Measurements from ENCODE around the gene SLC47A2.
A peak's percentile ranks its signal among the peaks of the same experiment; 100 is the strongest.

SLC47A2 gene

DNA sequence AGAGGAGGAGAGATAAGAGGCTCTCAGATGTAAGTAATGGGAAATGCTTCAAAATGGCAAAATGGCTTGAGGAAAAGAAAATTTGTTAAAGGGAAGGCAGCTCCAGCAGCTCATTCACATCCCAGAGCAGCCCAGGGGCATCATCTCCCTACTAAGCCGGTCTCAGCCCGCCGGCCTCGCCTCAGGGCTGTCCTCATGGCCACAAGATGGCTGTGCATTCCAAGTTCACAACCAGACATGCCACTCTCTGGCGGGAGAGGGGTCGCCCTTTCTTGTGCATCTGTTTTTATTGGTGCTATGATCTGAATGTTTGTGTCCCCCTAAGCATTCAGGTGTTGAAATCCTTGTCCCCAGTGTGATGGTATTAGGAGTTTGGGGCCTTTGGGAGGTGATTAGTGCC, 13.5 kb upstream of the SLC47A2 start:
- no peak for DNase-seq (ENCODE audit: insufficient read length, low spot score)
- TF ChIP-seq TAF1 (IDR thresholded peaks at IDR 0.05; ENCODE audit: low read depth, low read length) (no peak), POU2F2 (IDR thresholded peaks at IDR 0.05; ENCODE audit: low read depth, low read length) (no peak), PAX5 (IDR thresholded peaks at IDR 0.05; ENCODE audit: insufficient read depth, low read length, severe bottlenecking) (no peak), POLR2A (IDR thresholded peaks at IDR 0.05; ENCODE audit: low read depth, low read length) (no peak), POLR2AphosphoS5 (IDR thresholded peaks at IDR 0.05; ENCODE audit: low read depth, low read length) (no peak), SPI1 (IDR thresholded peaks at IDR 0.05; ENCODE audit: low read depth, low read length) (no peak)
- FAIRE-seq: no peak

DNA sequence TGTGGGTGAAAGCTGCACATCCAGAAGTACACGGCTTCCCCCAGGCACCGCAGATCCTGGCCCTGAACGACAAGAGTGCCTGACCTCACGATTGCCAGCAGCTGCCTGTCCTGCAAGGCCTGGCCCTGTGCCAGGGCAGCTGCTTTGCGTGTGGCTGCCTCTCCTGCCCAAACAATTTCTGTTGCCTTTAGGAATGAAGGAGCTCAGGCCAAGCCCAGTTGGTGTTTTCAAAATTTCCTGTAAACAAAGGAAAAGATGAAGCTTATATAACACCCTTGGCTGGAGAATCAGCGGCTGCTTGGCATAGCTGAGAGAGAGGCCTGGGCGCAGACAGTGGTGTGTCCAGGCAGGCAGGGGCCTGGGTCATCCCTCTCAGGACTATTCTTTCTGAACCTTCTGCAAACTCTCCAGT, 11.7 kb upstream of the SLC47A2 start:
- TF ChIP-seq POLR2AphosphoS5 (IDR thresholded peaks at IDR 0.05; ENCODE audit: low read depth, low read length) (no peak), PAX5 (IDR thresholded peaks at IDR 0.05; ENCODE audit: insufficient read depth, low read length, severe bottlenecking) (no peak), POU2F2 (IDR thresholded peaks at IDR 0.05; ENCODE audit: low read depth, low read length) (no peak), POLR2A (IDR thresholded peaks at IDR 0.05; ENCODE audit: low read depth, low read length) (no peak), TAF1 (IDR thresholded peaks at IDR 0.05; ENCODE audit: low read depth, low read length) (no peak), SPI1 (IDR thresholded peaks at IDR 0.05; ENCODE audit: low read depth, low read length) (no peak)
- no peak for DNase-seq (ENCODE audit: insufficient read length, low spot score)
- FAIRE-seq: no peak

DNA sequence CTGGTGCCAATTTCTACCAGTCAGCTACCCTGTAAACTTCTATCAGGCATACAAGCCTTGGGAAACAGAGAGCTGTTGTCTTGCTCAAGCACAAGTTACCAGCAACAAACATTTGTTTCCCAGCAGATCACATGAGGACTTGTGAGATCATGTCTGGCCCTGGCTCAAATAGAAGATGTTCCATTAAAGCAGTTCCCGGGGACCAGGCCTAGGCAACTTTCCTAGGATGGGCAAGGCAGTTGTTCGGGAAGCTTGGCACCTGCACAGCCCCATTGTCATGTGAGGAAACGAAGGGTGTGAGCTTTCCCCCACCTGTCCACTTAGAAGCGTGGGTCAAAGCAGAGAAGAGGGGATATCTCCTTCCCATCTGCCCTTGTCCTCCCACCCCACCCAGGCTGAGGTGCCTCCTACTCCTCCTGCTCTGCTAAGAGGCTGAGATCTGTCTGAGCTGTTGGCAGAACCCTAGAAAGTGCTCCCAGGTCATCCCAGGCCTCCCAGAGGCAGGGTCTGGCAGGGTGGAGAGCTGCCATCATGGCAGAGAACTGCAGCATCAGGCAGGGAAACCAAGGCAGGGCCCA, 11.2 kb upstream of the SLC47A2 start:
- no peak for FAIRE-seq
- TF ChIP-seq TAF1 (IDR thresholded peaks at IDR 0.05; ENCODE audit: low read depth, low read length): no peak
- TF ChIP-seq POLR2AphosphoS5 (IDR thresholded peaks at IDR 0.05; ENCODE audit: low read depth, low read length): no peak
- TF ChIP-seq POU2F2 (IDR thresholded peaks at IDR 0.05; ENCODE audit: low read depth, low read length): no peak
- TF ChIP-seq POLR2A (IDR thresholded peaks at IDR 0.05; ENCODE audit: low read depth, low read length): no peak
- TF ChIP-seq PAX5 (IDR thresholded peaks at IDR 0.05; ENCODE audit: insufficient read depth, low read length, severe bottlenecking): no peak
- TF ChIP-seq SPI1 (IDR thresholded peaks at IDR 0.05; ENCODE audit: low read depth, low read length): no peak
- no peak for DNase-seq (ENCODE audit: insufficient read length, low spot score)

DNA sequence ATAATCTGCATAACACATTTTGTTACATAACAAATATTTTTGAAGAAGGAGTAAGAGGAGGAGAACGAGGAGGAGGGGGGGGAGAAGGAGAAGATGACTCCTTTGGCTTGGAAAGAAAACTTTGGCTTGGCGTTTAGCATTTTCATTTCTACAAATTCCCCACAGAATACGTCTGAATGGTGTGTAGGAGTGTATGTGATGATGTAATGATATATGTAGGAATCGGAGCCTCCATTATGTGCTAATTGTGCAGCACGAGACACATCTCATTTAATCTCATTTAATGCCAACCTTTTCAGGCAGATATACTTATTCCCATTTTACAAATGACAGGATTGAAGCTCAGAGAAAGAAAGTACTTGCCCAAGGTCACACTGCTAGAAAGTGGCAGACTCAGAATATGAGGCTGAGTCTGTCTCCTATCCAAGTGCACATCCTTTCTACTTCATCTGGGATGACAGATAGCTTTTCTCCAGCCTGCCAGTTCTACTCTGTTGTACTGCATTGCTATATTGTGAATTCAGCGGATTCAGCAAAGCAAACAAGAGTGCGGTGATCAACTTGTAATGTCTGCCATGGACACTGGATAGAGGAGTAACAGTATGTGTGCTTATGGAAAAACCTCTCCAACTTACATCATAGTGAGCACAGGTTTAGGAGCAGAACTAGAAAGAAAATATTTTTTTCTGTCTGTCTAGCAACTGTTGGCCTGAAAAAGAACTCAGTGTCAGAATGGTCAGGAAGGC, 10.4 kb upstream of the SLC47A2 start:
- no peak for FAIRE-seq
- TF ChIP-seq POU2F2 (IDR thresholded peaks at IDR 0.05; ENCODE audit: low read depth, low read length) (no peak), POLR2A (IDR thresholded peaks at IDR 0.05; ENCODE audit: low read depth, low read length) (no peak), SPI1 (IDR thresholded peaks at IDR 0.05; ENCODE audit: low read depth, low read length) (no peak), TAF1 (IDR thresholded peaks at IDR 0.05; ENCODE audit: low read depth, low read length) (no peak), POLR2AphosphoS5 (IDR thresholded peaks at IDR 0.05; ENCODE audit: low read depth, low read length) (no peak)

DNA sequence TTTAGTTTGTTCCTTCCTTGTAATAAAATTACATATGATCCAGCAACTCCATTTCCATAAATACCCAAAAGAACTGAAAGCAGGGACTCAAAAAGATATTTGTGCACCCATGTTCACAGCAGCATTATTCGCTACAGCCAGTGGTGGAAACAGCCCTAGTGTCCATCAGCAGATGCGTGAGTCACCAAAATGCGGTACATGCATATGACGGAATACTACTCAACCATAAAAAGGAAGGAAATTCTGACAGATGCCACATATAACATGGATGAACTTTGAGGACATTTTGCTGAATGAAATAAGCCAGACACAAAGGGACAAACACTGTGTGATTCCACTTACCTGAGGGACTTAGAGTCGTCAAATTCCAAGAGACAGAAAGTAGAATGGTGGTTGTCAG, 9.1 kb upstream of the SLC47A2 start:
- DNase-seq (ENCODE audit: insufficient read length, low spot score): no peak
- no peak for TF ChIP-seq SPI1 (IDR thresholded peaks at IDR 0.05; ENCODE audit: low read depth, low read length)
- TF ChIP-seq PAX5 (IDR thresholded peaks at IDR 0.05; ENCODE audit: insufficient read depth, low read length, severe bottlenecking): no peak
- no peak for TF ChIP-seq POLR2A (IDR thresholded peaks at IDR 0.05; ENCODE audit: low read depth, low read length)
- TF ChIP-seq POU2F2 (IDR thresholded peaks at IDR 0.05; ENCODE audit: low read depth, low read length): no peak
- no peak for TF ChIP-seq TAF1 (IDR thresholded peaks at IDR 0.05; ENCODE audit: low read depth, low read length)
- TF ChIP-seq POLR2AphosphoS5 (IDR thresholded peaks at IDR 0.05; ENCODE audit: low read depth, low read length): no peak
- FAIRE-seq: no peak

More for the DNA sequence above, 10.4 kb upstream of the SLC47A2 start:
- no peak for DNase-seq (ENCODE audit: insufficient read length, low spot score)

DNA sequence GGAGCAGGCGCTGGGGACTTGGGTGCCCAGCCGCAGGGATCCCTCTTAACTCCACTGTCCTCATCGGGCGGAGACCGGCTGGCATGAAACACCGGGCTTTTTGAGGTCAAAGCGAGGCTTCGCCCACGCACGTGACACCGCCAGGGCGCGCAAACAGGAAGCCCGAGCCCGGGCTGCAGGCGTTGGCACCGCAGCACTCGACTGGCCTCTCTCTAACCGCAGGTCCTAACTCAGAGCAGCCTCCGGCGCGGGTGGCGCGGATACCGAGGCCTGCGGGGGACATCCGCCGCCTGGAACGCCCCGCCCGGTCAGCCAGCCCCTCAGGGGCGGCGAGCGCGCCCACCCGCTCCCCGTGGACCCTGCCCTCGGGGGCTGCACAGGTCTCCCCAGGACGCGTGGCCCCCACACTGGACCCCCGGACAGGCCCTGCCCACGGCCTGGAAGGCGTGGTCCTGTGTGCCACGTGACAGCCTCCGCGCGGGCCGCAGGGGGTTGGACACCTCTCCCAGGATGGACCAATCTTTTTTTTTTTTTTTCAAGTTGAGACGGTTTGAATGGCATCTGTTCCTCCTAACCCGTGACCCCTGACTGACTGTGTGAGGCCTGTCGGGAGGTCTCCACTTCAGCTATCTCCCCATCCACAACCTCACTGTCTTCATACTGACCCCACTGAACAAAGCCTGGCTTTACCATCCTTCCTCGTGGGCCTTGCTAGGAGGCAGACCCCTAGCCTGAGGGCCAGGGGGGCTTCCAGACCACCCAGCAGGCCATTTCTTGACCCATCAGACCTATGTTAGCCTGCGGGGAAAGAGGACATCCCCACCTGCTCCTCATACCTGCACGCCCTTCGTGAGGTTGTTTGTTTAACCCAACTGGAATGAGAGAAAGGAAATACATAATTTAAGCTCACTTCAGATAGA, 8.4 kb upstream of the SLC47A2 start:
- peak; percentile 45 for FAIRE-seq
- DNase-seq (ENCODE audit: insufficient read length, low spot score): peak; percentile 59
- TF ChIP-seq POLR2AphosphoS5 (IDR thresholded peaks at IDR 0.05; ENCODE audit: low read depth, low read length) (no peak), POLR2A (IDR thresholded peaks at IDR 0.05; ENCODE audit: low read depth, low read length) (no peak), SPI1 (IDR thresholded peaks at IDR 0.05; ENCODE audit: low read depth, low read length) (no peak), TAF1 (IDR thresholded peaks at IDR 0.05; ENCODE audit: low read depth, low read length) (no peak), PAX5 (IDR thresholded peaks at IDR 0.05; ENCODE audit: insufficient read depth, low read length, severe bottlenecking) (no peak), POU2F2 (IDR thresholded peaks at IDR 0.05; ENCODE audit: low read depth, low read length) (no peak)

DNA sequence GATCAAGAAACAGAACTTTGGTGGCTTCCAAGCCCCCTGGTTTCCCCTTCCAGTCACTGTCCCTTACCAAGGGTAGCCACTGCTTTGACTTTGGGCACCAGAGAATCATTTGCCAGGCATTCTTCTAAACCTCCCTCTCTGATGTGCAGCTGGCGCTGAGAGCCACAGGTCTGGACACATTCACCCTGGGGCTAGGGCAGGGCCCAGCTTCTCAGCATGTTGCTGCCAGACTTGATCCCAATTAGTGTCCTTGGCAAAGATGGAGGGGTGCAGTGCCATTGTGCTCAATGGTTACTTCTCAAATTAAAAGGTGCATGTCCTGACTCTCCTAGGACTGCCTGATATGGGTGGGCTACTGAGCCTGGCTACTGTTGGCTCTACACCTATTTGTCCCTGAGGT, 7.6 kb upstream of the SLC47A2 start:
- FAIRE-seq: no peak
- no peak for DNase-seq (ENCODE audit: insufficient read length, low spot score)
- TF ChIP-seq POLR2A (IDR thresholded peaks at IDR 0.05; ENCODE audit: low read depth, low read length): no peak
- no peak for TF ChIP-seq POU2F2 (IDR thresholded peaks at IDR 0.05; ENCODE audit: low read depth, low read length)
- no peak for TF ChIP-seq TAF1 (IDR thresholded peaks at IDR 0.05; ENCODE audit: low read depth, low read length)
- TF ChIP-seq PAX5 (IDR thresholded peaks at IDR 0.05; ENCODE audit: insufficient read depth, low read length, severe bottlenecking): no peak
- TF ChIP-seq SPI1 (IDR thresholded peaks at IDR 0.05; ENCODE audit: low read depth, low read length): no peak
- no peak for TF ChIP-seq POLR2AphosphoS5 (IDR thresholded peaks at IDR 0.05; ENCODE audit: low read depth, low read length)

DNA sequence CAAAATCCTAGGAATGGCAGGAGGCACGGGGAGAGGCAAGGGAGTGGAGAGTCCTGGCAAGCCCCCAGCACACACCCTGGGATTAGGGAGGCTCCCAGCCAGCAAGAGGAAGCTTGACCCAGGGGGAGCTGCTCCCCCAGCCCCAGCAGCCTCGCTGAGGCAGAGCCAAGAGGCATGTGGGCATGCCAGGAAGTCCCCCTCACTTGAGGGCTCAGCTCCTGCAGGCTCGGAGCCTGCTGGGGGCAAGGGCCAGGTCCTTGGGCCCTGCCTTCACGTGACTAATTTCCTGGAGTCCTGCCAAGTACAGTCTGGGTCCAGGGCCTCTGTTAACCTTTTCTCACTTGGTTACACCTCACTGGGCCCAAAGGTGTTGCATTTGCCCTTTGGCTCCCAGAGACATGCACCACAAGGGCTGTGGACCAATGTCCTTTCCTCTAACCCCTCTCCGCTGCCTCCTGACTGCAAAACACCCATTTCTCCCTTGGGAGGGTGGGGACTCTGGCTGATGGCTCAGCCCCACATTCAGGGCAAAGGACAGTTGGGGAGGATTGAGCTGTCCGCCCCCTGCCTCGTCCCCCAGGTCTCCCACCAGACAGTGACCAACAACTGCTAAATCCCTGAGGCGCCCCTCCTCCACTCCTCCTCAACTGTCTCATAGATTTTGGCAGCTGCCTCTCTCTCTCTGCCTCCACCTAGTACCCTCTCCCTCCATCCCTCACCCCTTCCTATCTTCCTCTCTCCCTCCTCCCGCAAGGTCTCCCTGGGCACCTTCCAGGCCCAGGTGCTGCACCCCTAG, 4.4 kb upstream of the SLC47A2 start:
- no peak for DNase-seq (ENCODE audit: insufficient read length, low spot score)
- FAIRE-seq: no peak
- TF ChIP-seq PAX5 (IDR thresholded peaks at IDR 0.05; ENCODE audit: insufficient read depth, low read length, severe bottlenecking) (no peak), SPI1 (IDR thresholded peaks at IDR 0.05; ENCODE audit: low read depth, low read length) (no peak), TAF1 (IDR thresholded peaks at IDR 0.05; ENCODE audit: low read depth, low read length) (no peak), POLR2AphosphoS5 (IDR thresholded peaks at IDR 0.05; ENCODE audit: low read depth, low read length) (no peak), POU2F2 (IDR thresholded peaks at IDR 0.05; ENCODE audit: low read depth, low read length) (no peak), POLR2A (IDR thresholded peaks at IDR 0.05; ENCODE audit: low read depth, low read length) (no peak)

All from GM12891 (cell line).